Thymus (tissue), 11 donors: ENCODE results near the gene SH3BP5. TPM values are rescaled to one million over a fixed set of nuclear protein-coding genes. Genes with fewer than 3 reads are reported as not detected.

Experiments
- DNase-seq, 9 donors: peaks; one replicate each; pipeline ENCODE4 v3.0.0-alpha.2; 2013; ENCODE audit warnings: low spot score in 9 of 9, low read depth in 6 of 9, missing footprints in 1 of 9
- H3K27ac ChIP-seq, 2 donors: one replicate each; pipeline ENCODE4 v1.5.1; 2013; ENCODE audit warnings: control low read depth in 1 of 2, low read depth in 1 of 2, low read length in 1 of 2, mild to moderate bottlenecking in 1 of 2, moderate library complexity in 1 of 2
- H3K27me3 ChIP-seq, 2 donors: one replicate each; pipeline ENCODE4 v1.5.1; 2013; ENCODE audit warnings: low read length in 1 of 2; ENCODE audit not compliant: control insufficient read depth in 2 of 2, insufficient read depth in 1 of 2
- H3K36me3 ChIP-seq, 2 donors: one replicate each; pipeline ENCODE4 v1.5.1; 2013; ENCODE audit warnings: low read length in 1 of 2, mild to moderate bottlenecking in 1 of 2, moderate library complexity in 1 of 2; ENCODE audit not compliant: control insufficient read depth in 2 of 2, insufficient read depth in 2 of 2
- H3K4me1 ChIP-seq, 2 donors: one replicate each; pipeline ENCODE4 v1.5.1; 2013; ENCODE audit warnings: low read length in 2 of 2; ENCODE audit not compliant: control insufficient read depth in 2 of 2, insufficient read depth in 2 of 2
- H3K4me3 ChIP-seq, 2 donors: one replicate each; pipeline ENCODE4 v1.5.1; 2013; ENCODE audit warnings: low read length in 2 of 2, control low read depth in 1 of 2, mild to moderate bottlenecking in 1 of 2
- H3K9me3 ChIP-seq, 2 donors: one replicate each; pipeline ENCODE4 v1.5.1; 2013; ENCODE audit warnings: low read length in 1 of 2, mild to moderate bottlenecking in 1 of 2; ENCODE audit not compliant: control insufficient read depth in 2 of 2, insufficient read depth in 1 of 2
- WGBS: extraction: QIAGEN DNeasy Blood & Tissue Kit; methylation state at CpG from one replicate; pipeline ENCODE4 v1.1.7; 2013; 5-methylcytosine and 5-hydroxymethylcytosine counted together
- polyA plus RNA-seq: library from polyadenylated mRNA; stranded (reverse); fragments of 200-250 nt; gene quantifications from one replicate; pipeline ENCODE4 v1.2.3, GENCODE V29; 2013
- total RNA-seq: library from RNA; stranded (reverse); fragments of 120-200 nt; gene quantifications from one replicate; pipeline ENCODE4 v1.2.4, GENCODE V29; 2013
- donor health status: healthy.

The SH3BP5 gene
- total and polyA plus RNA-seq, 2 donors, result 29.1 to 64.3 TPM

DNA sequence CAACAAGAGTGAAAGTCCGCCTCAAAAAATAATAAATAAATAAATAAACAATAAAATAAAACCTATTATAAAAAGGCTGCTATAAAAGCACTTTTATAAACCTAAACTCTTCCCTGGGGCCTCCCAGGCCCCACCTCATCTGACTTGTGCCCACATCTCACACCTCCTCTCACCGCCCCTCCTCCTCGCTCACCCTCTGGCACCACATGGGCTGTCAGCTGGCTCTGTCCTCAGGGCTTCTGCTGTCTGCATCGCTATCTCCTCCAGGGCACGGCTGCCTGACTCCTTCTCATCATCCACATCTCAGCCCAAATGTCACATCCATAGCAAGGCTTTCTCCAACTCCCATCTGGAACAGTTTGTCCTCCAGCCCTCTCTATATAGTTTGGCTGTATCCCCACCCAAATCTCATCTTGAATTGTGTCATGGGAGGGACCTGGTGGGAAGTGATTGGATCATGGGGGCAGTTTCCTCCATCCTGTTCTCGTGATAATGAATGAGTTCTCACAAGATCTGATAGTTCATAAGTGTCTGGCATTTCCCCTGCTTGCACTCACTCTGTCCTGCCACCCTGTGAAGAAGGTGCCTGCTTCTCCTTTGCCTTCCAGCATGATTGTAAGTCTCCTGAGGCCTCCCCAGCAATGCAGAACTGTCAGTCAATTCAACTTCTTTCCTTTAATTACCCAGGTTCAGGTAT lies 8.8 kb upstream of the SH3BP5 start:
- WGBS, result 82% methylated on average over 6 of the region's 6 CpGs
- peaks cover 9 to 29% of the 10 kb centered on the region in 2 donors for H3K4me1 ChIP-seq
- no peaks in the 10 kb centered on the region for H3K36me3 ChIP-seq
- no peak for DNase-seq
- H3K9me3 ChIP-seq, result no peaks in the 10 kb centered on the region
- H3K27me3 ChIP-seq, result no peaks in the 10 kb centered on the region
- no peak overlapping the region for H3K27ac ChIP-seq
- no peak overlapping the region for H3K4me3 ChIP-seq

GRCh38 chr3:15339786-15340215 lies 7.4 kb upstream of the SH3BP5 start:
- no peak for DNase-seq
- H3K27ac ChIP-seq, result no peak overlapping the region
- no peak overlapping the region for H3K4me3 ChIP-seq

GRCh38 chr3:15339001-15339400 lies 6.6 kb upstream of the SH3BP5 start:
- Histone ChIP-seq H3K27me3 (no peaks in the 10 kb centered on the region), H3K36me3 (no peaks in the 10 kb centered on the region), H3K27ac (no peak overlapping the region), H3K4me3 (no peak overlapping the region), H3K4me1 (peaks cover 3 to 16% of the 10 kb centered on the region in 2 donors), H3K9me3 (no peaks in the 10 kb centered on the region)
- no peak for DNase-seq
- 66% methylated on average over 2 of the region's 2 CpGs for WGBS

More at GRCh38 chr3:15339786-15340215, 7.4 kb upstream of the SH3BP5 start:
- H3K36me3 ChIP-seq, result no peaks in the 10 kb centered on the region
- 81% methylated on average over 3 of the region's 3 CpGs for WGBS
- H3K4me1 ChIP-seq, result peaks cover 3 to 16% of the 10 kb centered on the region in 2 donors
- no peaks in the 10 kb centered on the region for H3K9me3 ChIP-seq
- H3K27me3 ChIP-seq, result no peaks in the 10 kb centered on the region

DNA sequence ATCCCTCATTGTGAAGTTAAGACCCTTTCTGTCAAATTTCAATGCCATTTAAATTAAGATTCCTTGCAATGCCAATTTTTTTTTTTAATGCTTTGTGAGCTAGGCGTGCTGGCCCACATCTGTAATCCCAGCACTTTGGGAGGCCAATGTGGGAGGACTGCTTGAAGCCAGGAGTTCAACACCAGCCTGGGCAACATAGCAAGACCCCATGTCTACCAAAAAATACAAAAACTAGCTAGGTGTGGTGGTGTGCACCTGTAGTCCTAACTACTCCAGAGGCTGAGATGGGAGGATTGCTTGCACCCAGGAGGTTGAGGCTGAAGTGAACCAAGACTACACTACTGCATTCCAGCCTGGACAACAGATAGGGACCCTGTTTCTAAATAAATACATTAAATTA lies 5.6 kb upstream of the SH3BP5 start:
- H3K4me3 ChIP-seq, result no peak overlapping the region
- H3K9me3 ChIP-seq, result no peaks in the 10 kb centered on the region

GRCh38 chr3:15336057-15336456 lies 3.7 kb upstream of the SH3BP5 start:
- no peaks in the 10 kb centered on the region for H3K36me3 ChIP-seq
- no peak overlapping the region for H3K4me3 ChIP-seq
- H3K4me1 ChIP-seq, result peaks cover 11 to 31% of the 10 kb centered on the region in 2 donors
- 98% methylated on average over 7 of the region's 7 CpGs for WGBS
- H3K27ac ChIP-seq, result no peak overlapping the region
- DNase-seq, result no peak
- H3K27me3 ChIP-seq, result peaks cover 2 to 15% of the 10 kb centered on the region in 2 donors
- no peaks in the 10 kb centered on the region for H3K9me3 ChIP-seq

More for the DNA sequence above, 5.6 kb upstream of the SH3BP5 start:
- Histone ChIP-seq H3K4me1 (peaks cover 4 to 25% of the 10 kb centered on the region in 2 donors), H3K27ac (no peak overlapping the region), H3K27me3 (peaks cover 0 to 3% of the 10 kb centered on the region in 2 donors), H3K36me3 (no peaks in the 10 kb centered on the region)
- DNase-seq, result no peak
- WGBS, result 98% methylated on average over 1 of the region's 1 CpG

DNA sequence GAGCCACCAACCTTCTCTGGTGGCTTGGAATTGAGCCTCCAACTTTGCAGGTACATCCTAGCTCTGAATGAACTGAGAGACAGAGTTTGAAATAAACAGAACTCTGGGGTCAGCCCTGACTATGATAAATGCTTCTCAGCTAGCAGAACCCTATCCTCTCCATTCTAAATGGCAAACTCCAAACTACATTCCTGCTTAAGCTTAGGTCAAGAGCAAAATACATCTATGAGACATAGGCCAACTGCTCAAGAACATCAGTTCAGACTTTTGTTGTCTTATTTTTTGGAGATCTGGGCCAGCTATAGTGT lies 1.5 kb upstream of the SH3BP5 start:
- Histone ChIP-seq H3K27ac (peak overlapping the region in 1 of 2 donors; percentile 12), H3K36me3 (no peaks in the 10 kb centered on the region), H3K4me3 (no peak overlapping the region), H3K9me3 (no peaks in the 10 kb centered on the region), H3K4me1 (peaks cover 9 to 42% of the 10 kb centered on the region in 2 donors), H3K27me3 (peaks cover 2 to 15% of the 10 kb centered on the region in 2 donors)
- no peak for DNase-seq

- H3K4me3 ChIP-seq, result peak overlapping the region in 1 of 2 donors; percentile 73
- 97% methylated on average over 10 of the region's 10 CpGs for WGBS
Measured at GRCh38 chr3:15333099-15333955, 941 bp upstream of the SH3BP5 start.

GRCh38 chr3:15331606-15332404 lies 581 bp downstream of the SH3BP5 start:
- peak in 1 of 9 donors; percentile 33 for DNase-seq
- Histone ChIP-seq H3K9me3 (no peaks in the 10 kb centered on the region), H3K27ac (peak overlapping the region; percentile 57 to 62), H3K27me3 (peaks cover 2 to 15% of the 10 kb centered on the region in 2 donors), H3K4me3 (peak overlapping the region; percentile 69 to 73), H3K4me1 (peaks cover 27 to 57% of the 10 kb centered on the region in 2 donors), H3K36me3 (peaks cover 0 to 3% of the 10 kb centered on the region in 2 donors)
- WGBS, result under 1% methylated on average over 71 of the region's 71 CpGs

More at GRCh38 chr3:15333099-15333955, 941 bp upstream of the SH3BP5 start:
- DNase-seq, result no peak
- peaks cover 14 to 43% of the 10 kb centered on the region in 2 donors for H3K4me1 ChIP-seq
- peak overlapping the region in 1 of 2 donors; percentile 55 for H3K27ac ChIP-seq
- no peaks in the 10 kb centered on the region for H3K9me3 ChIP-seq
- H3K36me3 ChIP-seq, result peaks cover 0 to 2% of the 10 kb centered on the region in 2 donors
- H3K27me3 ChIP-seq, result peaks cover 2 to 15% of the 10 kb centered on the region in 2 donors
